HG03442 (cell line): ENCODE data around the gene ITGA6.

Source experiments
- ATAC-seq: cut with Tn5 transposase; IDR thresholded peaks from one replicate; pipeline ENCODE4 v1.9.1; 2021; ENCODE audit warnings: mild to moderate bottlenecking, moderate library complexity; ENCODE audit not compliant: unreplicated experiment

Gene ITGA6

GRCh38 chr2:172427256-172427989 lies at the start of gene ITGA6:
ITGA6 (plus strand) TSS chr2:172427586.
- ATAC-seq, result peak; percentile 50

- no peak for ATAC-seq
These were observed 46.7 kb upstream of the ITGA6 start for GRCh38 chr2:172380436-172381274.

DNA sequence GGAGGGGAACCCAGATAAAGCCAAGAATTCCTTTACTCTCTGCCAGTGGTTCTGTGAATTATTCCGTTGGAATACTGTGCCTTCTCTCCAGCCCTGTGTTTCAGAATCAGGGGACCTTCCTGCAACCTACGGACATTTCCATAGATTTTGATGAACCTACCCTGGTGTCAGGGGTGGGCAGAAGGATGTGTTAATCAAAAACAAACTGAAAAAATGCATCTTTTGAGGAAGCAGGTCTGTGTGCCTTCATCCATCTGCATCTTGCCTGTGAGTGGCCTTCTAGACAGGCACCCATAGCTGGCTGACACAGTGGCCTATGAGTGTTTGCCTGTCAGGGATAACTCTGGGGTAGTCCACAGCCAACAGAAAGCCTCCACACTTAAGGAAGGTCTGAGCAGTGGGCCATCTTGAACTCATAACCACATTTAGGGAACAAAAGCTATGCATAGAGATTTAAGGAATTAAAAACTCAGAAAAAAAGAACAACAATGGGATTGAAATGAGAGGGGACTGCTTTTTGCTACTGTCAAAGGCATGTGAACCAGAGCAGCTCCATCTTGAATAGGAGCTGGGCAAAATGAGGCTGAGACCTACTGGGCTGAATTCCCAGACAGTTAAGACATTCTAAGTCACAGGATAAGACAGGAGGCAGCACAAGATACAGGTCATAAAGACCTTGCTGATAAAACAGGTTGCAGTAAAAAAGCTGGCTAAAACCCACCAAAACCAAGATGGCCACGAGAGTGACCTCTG lies 45.9 kb upstream of the ITGA6 start:
- no peak for ATAC-seq

DNA sequence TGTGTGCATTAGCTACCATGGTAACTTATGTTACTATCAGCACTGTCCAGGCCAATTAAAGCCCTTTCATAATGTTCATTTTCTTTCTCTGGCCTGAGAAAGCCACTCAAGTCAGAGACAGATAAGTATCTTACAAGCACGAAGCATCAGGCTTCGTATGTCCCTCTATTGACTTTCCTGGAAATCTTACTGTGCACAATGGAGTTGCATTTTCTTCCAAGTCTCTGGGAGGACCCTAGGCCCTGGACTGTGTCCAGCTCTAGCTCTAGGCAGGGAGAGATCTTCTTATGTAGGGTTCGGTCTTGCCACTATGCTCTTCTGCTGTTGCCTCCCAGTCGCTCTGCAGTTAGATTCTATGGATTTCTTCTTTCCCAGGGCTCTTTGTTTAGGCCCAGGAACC lies 40.0 kb upstream of the ITGA6 start:
- ATAC-seq, result no peak

DNA sequence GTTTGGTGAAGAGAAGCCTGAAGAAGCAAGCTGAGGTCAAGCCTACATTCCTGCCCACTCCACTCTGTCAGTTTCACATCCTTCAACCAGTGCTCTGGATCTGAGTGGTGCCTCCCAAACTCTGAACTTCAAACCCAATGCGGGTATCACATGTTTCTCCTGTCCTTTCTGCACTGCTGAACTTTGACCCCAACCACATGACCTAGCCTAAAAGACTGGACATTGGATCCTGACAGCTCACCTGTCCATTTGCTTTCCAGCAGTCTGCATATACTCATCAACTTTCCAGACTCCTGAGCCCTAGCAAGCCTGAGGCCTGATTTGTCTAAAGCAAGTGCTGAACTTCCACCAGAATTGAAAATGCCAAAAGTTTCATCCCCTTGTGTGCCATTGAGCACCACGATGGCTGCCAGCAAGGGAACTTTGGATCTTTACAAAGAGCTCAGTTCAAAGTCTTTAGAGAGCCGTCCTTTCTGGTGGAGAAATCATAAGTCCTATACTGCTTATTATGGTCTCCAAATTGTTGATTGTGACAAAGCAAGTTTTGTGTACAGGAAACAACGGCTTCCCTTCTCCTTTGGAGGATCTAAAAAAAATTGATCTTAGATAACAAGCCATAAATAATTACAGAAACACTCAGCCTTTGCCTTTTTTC lies 37.6 kb upstream of the ITGA6 start:
- ATAC-seq, result no peak

- no peak for ATAC-seq
These were observed 33.4 kb upstream of the ITGA6 start for GRCh38 chr2:172394002-172394401.

DNA sequence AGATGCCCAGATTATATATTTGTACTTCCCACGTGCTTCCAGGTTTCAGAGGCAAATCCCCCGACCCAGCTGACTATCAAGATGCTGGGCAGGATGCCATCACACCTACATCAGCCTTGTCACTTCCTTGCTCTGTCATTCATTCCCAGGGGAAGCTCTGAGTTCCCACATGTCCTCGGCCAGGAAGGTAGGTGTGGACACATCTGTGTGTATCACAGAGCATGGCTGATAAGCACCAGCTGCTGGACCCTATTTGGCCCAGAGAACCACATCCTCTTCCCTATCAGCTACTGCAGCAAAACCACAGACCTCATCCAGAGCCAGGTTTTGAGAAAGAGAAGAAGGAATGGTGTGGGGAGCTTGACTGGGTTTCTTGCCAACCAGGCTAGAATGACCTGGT lies 31.9 kb upstream of the ITGA6 start:
- no peak for ATAC-seq

DNA sequence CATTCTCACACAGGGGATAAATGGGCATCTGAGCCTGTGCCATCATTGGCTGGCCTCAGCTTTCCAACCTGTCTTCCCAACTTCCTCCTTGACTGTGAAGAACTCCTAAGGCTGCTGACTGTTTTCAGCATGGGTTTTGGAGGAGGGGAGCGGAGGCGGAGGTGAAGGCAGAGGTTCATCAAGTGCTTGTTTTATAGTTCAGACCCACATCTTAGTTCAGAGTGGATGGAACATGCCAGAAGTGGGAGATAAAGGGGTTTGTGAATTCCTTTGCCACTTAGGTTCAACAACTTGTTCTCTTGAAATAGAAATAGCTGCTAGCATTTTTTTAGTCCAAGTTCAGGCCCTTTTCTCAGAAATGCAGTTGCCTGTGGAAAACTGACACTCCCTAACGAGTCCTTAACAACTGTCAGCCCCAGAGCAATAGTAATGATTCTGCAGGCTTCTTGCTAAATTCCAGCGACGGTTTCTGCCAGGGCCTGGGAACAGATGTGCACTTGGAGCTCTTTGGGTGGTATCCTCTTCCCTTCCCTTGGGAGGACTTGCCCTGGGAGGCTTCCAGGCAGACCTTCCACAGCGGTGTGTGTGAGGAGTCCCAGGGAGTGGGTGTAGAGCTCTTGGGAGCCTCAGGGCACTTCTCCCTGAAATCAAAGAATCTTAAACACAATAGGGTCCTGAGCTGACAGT lies 30.1 kb upstream of the ITGA6 start:
- ATAC-seq, result no peak

- no peak for ATAC-seq
These were observed 28.9 kb upstream of the ITGA6 start for GRCh38 chr2:172398440-172398839.

DNA sequence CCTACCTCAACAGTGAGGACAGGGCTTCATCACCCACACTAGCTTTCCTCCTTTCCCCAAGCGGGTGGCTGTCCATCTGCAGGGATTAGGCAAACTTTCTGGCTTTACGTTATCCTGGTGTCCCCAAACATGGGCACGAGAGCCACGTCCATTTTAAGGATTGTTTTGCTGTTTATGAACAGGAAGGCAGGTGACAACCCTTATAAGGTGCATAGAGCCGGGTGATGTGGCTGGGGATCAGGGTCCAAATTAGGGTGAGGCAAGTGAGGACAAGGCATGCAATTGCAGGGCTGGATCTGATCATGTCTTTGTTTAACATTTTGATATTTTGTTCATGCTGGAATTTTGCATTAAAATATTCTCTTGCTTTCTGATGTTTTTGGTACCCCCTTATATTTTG lies 27.6 kb upstream of the ITGA6 start:
- no peak for ATAC-seq

GRCh38 chr2:172402198-172402597 lies 25.2 kb upstream of the ITGA6 start:
- no peak for ATAC-seq

GRCh38 chr2:172403402-172403801 lies 24.0 kb upstream of the ITGA6 start:
- no peak for ATAC-seq

DNA sequence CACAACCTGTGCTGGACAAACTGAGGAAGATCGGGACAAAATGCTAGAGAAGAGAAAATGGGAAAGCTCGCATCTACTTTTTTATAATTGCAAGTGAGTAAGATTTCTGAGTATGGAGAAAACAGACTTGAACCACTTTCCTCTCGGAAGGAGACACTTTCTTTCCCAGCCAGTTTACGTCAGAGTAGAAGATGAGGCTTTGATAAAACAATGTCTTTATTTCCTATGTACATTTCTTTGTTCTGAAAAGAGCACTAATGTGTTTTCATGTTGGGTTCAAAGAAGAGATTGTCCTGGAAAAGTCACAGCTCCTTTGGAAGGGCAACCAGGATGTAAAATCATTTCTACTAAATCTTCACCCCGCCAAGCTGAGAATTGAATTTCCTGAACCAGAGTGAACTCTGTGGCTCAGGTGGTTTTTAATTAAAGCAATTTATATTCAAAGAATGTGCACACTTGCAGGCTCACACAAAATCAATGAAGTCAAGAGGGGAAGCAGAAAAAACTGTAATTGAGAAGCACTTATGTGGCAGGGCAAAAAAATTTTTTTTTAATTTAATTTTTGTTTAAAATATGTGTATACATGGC lies 23.4 kb upstream of the ITGA6 start:
- ATAC-seq, result no peak

DNA sequence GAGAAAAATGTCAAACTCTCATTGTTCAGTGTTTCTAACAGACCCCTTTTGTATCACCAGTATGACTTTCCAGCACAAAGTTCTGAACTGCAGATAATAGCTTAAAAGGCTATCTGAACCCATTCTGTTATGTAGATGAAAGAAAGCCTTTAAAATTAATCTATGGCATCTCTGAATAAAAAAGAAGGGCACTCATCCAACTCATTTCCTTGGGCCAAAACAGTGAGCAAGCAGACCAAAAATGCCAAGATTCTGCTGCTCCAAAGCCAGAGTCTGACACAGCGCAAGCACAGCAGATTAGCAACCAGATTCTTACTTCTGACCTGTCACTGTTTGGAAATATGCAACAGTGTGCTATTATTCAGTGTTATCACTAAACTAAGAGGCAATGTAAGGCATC lies 22.6 kb upstream of the ITGA6 start:
- ATAC-seq, result no peak

DNA sequence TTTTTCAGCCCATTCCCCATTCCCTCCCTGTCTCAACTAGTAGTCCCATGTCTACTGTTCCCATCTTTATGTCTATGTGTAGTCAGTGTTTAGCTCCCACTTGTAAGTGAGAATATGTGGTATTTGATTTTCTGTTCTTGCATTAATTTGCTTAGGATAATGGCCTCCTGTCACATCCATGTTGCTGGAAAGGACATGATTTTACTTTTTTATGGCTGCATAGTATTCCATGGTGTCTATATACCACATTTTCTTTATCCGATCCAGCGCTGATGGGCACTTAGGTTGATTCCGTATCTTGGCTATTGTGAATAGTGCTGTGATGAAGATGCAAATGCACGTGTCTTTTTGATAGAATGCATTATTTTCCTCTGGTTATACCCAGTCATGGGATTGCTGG lies 21.7 kb upstream of the ITGA6 start:
- ATAC-seq, result no peak

DNA sequence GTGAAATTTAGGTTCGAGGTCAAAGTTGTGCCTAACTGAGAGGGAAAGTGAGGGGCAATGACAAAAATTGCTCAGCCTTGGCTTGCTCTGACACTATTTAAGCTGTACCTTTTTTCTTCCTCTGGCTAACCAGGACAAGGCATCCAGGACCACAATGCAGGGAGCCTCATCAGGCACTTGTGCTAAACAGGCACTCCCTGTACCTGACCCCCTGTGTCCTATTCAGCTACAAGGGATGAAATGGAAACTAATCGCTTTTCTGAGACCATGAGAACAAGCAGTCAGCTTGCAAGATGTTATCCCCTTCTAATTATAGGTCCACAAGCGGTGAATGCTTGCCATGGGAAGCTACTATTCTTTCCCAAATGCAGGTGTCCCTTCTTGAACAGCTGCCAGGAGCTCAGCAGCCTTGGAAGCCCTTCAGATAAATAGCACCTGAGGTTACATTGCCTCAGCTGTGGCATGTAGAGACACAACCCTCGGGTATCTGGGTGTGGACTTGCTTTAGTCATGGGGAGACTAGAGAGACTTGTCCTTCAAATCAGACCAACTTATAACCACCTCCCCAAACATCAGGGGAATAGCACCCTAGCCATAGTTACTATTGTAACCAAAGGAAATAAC lies 19.1 kb upstream of the ITGA6 start:
- no peak for ATAC-seq

DNA sequence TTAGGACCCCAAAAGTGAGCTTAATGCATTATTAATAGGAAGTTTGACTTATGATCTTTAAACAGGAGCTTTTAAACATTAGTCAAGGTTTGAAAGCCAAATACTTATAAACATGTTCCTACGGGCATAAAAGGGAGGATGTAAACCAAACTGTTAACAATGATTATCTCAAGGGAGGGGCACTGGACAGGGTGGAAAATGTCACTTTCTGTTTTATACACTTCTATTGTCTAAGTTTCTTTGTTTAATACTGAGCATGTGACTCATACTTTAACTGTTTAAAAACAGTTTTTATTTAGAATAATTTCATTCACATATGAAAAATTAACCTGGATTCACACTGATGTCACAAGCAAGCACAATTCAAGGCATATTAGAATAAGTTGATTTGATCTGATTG lies 18.3 kb upstream of the ITGA6 start:
- no peak for ATAC-seq

GRCh38 chr2:172412984-172413492 lies 14.3 kb upstream of the ITGA6 start:
- no peak for ATAC-seq

- no peak for ATAC-seq
These were observed 12.1 kb upstream of the ITGA6 start for GRCh38 chr2:172415157-172415864.
